ENCODE data around the gene GMNN.
"Not testable (repeated sequence)": the region's sequence is repeated elsewhere in the genome, so short reads cannot be mapped to it uniquely, and the experiment has no call there.

GMNN gene

GRCh38 chr6:24742216-24742738 is 32.5 kb upstream of the GMNN start:
- no peak for TF ChIP-seq CTCF (IDR thresholded peaks at IDR 0.05; ENCODE audit: low read depth, low read length)

GRCh38 chr6:24743265-24743943 is 31.3 kb upstream of the GMNN start:
- no peak for TF ChIP-seq CTCF (IDR thresholded peaks at IDR 0.05; ENCODE audit: low read depth, low read length)
- Histone ChIP-seq H3K4me3 (ENCODE audit: low read depth, low read length) (no peak overlapping the region), H3K27me3 (ENCODE audit: insufficient read depth, low read depth, severe bottlenecking) (no peaks in the 10 kb centered on the region), H3K9me3 (ENCODE audit: severe bottlenecking) (no peaks in the 10 kb centered on the region), H3K36me3 (no peaks in the 10 kb centered on the region), H3K27ac (no peak overlapping the region)
- no peak for DNase-seq

More at GRCh38 chr6:24742216-24742738, 32.5 kb upstream of the GMNN start:
- Histone ChIP-seq H3K27ac (no peak overlapping the region), H3K36me3 (no peaks in the 10 kb centered on the region), H3K27me3 (ENCODE audit: insufficient read depth, low read depth, severe bottlenecking) (no peaks in the 10 kb centered on the region), H3K4me3 (ENCODE audit: low read depth, low read length) (no peak overlapping the region), H3K9me3 (ENCODE audit: severe bottlenecking) (no peaks in the 10 kb centered on the region)
- no peak for DNase-seq

- Histone ChIP-seq H3K36me3 (no peaks in the 10 kb centered on the region), H3K4me3 (ENCODE audit: low read depth, low read length) (no peak overlapping the region), H3K27ac (no peak overlapping the region), H3K27me3 (ENCODE audit: insufficient read depth, low read depth, severe bottlenecking) (no peaks in the 10 kb centered on the region), H3K9me3 (ENCODE audit: severe bottlenecking) (no peaks in the 10 kb centered on the region)
- no peak for TF ChIP-seq CTCF (IDR thresholded peaks at IDR 0.05; ENCODE audit: low read depth, low read length)
- no peak for DNase-seq
Measured at GRCh38 chr6:24743944-24744335, 30.8 kb upstream of the GMNN start.

GRCh38 chr6:24744911-24745310 is 29.8 kb upstream of the GMNN start:
- TF ChIP-seq CTCF (IDR thresholded peaks at IDR 0.05; ENCODE audit: low read depth, low read length) = no peak
- no peaks in the 10 kb centered on the region for H3K36me3 ChIP-seq
- no peak overlapping the region for H3K27ac ChIP-seq
- no peak for DNase-seq
- no peaks in the 10 kb centered on the region for H3K9me3 ChIP-seq (ENCODE audit: severe bottlenecking)
- H3K27me3 ChIP-seq (ENCODE audit: insufficient read depth, low read depth, severe bottlenecking) = no peaks in the 10 kb centered on the region
- H3K4me3 ChIP-seq (ENCODE audit: low read depth, low read length) = no peak overlapping the region

GRCh38 chr6:24749297-24749696 is 25.4 kb upstream of the GMNN start:
- TF ChIP-seq CTCF (IDR thresholded peaks at IDR 0.05; ENCODE audit: low read depth, low read length) = no peak
- Histone ChIP-seq H3K27me3 (ENCODE audit: insufficient read depth, low read depth, severe bottlenecking) (no peaks in the 10 kb centered on the region), H3K36me3 (no peaks in the 10 kb centered on the region), H3K27ac (no peak overlapping the region), H3K4me3 (ENCODE audit: low read depth, low read length) (no peak overlapping the region), H3K9me3 (ENCODE audit: severe bottlenecking) (peaks cover 4% of the 10 kb centered on the region)
- no peak for DNase-seq

- H3K9me3 ChIP-seq (ENCODE audit: severe bottlenecking); H3K36me3 ChIP-seq; H3K27ac ChIP-seq; H3K4me3 ChIP-seq (ENCODE audit: low read depth, low read length); H3K27me3 ChIP-seq (ENCODE audit: insufficient read depth, low read depth, severe bottlenecking); DNase-seq: not testable (repeated sequence)
Measured at GRCh38 chr6:24750878-24751277, 23.9 kb upstream of the GMNN start.
